ENCODE results near the gene KAZN. TPM values are rescaled to one million over a fixed set of nuclear protein-coding genes. Genes with fewer than 3 reads are reported as not detected.

The KAZN gene
- total and polyA plus RNA-seq, 4 donors: 7.6 to 18.8 (median 11.2) TPM

DNA sequence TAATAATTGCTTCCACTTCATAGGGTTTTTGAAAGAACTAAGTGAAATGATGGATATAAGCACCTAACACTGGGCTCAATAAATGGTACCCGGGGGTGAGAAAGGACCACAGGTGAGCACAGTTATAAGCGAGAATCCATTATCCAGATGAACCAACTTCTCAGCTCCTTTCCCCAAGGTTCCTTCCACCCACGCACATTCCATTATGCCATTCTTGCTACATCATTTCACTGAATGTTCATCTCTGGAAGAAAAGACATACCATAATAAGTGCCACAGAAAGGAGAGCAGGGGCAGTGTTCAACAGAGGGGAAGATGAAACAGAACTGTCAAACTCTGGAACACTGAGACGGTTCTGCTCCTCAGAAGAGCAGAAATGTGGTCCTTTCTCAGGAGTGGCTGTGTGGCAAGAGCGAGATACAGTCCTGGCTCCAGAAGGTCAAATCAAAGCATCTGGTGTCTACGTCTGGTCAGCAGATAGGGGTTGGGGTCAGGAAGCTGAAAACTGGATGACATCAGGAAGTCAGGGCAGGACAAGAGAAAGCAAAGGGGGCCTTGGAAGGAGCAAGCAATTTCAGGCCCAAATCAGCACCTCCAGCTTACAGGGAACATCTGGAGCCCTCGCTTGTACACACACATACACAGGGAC, 299.6 kb downstream of the KAZN start:
- Histone ChIP-seq H3K4me1 (ENCODE audit: control insufficient read depth in 5 of 5, insufficient read depth in 5 of 5, low read length in 5 of 5) (peaks cover 0 to 6% (median 0%) of the 10 kb centered on the region in 5 donors), H3K9ac (ENCODE audit: insufficient read depth in 1 of 2, low read length in 2 of 2) (no peak overlapping the region), H3K9me3 (ENCODE audit: control insufficient read depth in 4 of 4, insufficient read depth in 3 of 4, low read length in 3 of 4) (no peaks in the 10 kb centered on the region), H3K36me3 (ENCODE audit: control insufficient read depth in 4 of 4, insufficient read depth in 4 of 4, low read length in 4 of 4) (no peaks in the 10 kb centered on the region), H3K27me3 (ENCODE audit: control insufficient read depth in 3 of 3, insufficient read depth in 3 of 3, low read length in 2 of 3) (no peaks in the 10 kb centered on the region), H3K4me3 (no peak overlapping the region), H3K27ac (ENCODE audit: low read depth in 1 of 2, low read length in 1 of 2) (no peak overlapping the region)
- WGBS, 2 donors: 90 to 92% methylated on average over 7 of the region's 7 CpGs
- no peak for TF ChIP-seq CTCF (IDR thresholded peaks at IDR 0.05; ENCODE audit: control extremely low read depth, extremely low read depth)
- no peak for ATAC-seq (ENCODE audit: insufficient read depth, low FRiP score)
- DNase-seq: no peak

DNA sequence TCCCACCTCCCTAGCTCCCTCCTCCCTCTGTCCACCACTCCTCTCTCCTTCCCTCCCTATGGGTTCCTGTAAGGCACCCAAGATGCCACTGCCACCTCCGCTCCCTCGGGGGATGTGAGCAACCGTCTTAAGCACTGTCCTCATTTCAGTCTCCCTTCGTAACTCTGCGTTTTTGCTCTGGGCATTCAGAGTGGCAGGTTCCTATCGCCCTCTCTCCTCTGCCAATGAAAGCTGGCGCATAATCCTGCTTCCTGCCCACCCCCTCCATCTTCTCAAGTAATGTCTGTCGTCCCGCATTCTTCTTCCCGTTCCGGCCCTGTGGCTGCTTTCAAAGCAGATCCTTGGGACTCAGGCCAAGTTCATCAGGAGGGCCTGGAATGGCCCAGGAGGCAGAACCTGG, 301.2 kb downstream of the KAZN start:
- no peak for DNase-seq
- Histone ChIP-seq H3K27ac (ENCODE audit: low read depth in 1 of 2, low read length in 1 of 2) (no peak overlapping the region), H3K4me3 (no peak overlapping the region), H3K9ac (ENCODE audit: insufficient read depth in 1 of 2, low read length in 2 of 2) (no peak overlapping the region), H3K9me3 (ENCODE audit: control insufficient read depth in 4 of 4, insufficient read depth in 3 of 4, low read length in 3 of 4) (no peaks in the 10 kb centered on the region), H3K4me1 (ENCODE audit: control insufficient read depth in 5 of 5, insufficient read depth in 5 of 5, low read length in 5 of 5) (peaks cover 0 to 4% (median 0%) of the 10 kb centered on the region in 5 donors), H3K27me3 (ENCODE audit: control insufficient read depth in 3 of 3, insufficient read depth in 3 of 3, low read length in 2 of 3) (no peaks in the 10 kb centered on the region), H3K36me3 (ENCODE audit: control insufficient read depth in 4 of 4, insufficient read depth in 4 of 4, low read length in 4 of 4) (no peaks in the 10 kb centered on the region)
- 69 to 70% methylated on average over 11 of the region's 11 CpGs for WGBS, 2 donors
- no peak for ATAC-seq (ENCODE audit: insufficient read depth, low FRiP score)
- TF ChIP-seq CTCF (IDR thresholded peaks at IDR 0.05; ENCODE audit: control extremely low read depth, extremely low read depth): no peak

DNA sequence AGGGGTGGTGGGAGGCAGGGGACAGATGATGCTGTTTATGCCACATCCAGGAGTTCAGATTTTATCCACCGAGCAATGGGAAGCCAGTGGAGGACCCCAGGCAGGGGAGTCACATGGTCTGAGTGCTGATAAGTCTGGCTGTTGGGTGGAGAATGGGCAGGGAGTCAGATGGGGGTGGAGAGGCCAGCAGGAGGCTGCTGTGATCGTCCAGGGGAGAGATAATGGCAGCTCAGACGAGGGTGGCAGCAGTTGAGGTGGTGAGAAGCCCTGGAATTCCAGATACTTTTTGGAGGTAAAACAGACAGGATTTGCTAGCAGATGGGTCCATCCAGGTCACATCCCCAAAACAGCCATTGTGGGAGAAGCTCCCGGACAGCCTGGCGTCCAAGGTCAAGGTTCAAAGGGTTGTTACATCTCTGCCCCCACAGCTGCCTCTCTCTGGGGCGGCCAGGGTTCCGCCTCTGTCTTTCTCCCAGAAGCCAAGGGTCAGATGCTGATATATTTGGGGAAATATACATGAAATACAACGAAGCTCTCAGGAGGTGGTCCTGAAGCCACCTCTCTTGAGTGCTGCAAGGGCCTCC, 303.0 kb downstream of the KAZN start:
- no peak overlapping the region for H3K27ac ChIP-seq (ENCODE audit: low read depth in 1 of 2, low read length in 1 of 2)
- no peak for TF ChIP-seq CTCF (IDR thresholded peaks at IDR 0.05; ENCODE audit: control extremely low read depth, extremely low read depth)
- DNase-seq: no peak
- no peaks in the 10 kb centered on the region for H3K27me3 ChIP-seq (ENCODE audit: control insufficient read depth in 3 of 3, insufficient read depth in 3 of 3, low read length in 2 of 3)
- no peaks in the 10 kb centered on the region for H3K9me3 ChIP-seq (ENCODE audit: control insufficient read depth in 4 of 4, insufficient read depth in 3 of 4, low read length in 3 of 4)
- 71 to 72% methylated on average over 8 of the region's 8 CpGs for WGBS, 2 donors
- H3K4me3 ChIP-seq: no peak overlapping the region
- H3K36me3 ChIP-seq (ENCODE audit: control insufficient read depth in 4 of 4, insufficient read depth in 4 of 4, low read length in 4 of 4): no peaks in the 10 kb centered on the region
- no peak for ATAC-seq (ENCODE audit: insufficient read depth, low FRiP score)
- H3K4me1 ChIP-seq (ENCODE audit: control insufficient read depth in 5 of 5, insufficient read depth in 5 of 5, low read length in 5 of 5): no peaks in the 10 kb centered on the region
- H3K9ac ChIP-seq (ENCODE audit: insufficient read depth in 1 of 2, low read length in 2 of 2): no peak overlapping the region

Measured in lung (tissue), 12 donors.